AG04450 (cell line): ENCODE data around the gene ADAM12. TPM values are rescaled to one million over a fixed set of nuclear protein-coding genes. Genes with fewer than 3 reads are reported as not detected.
A peak's percentile ranks its signal among the peaks of the same experiment; 100 is the strongest.

Experiments used
- CTCF ChIA-PET: fragments of 300-600, 350-600 bp; formaldehyde crosslinking; extraction: SDS; loops from one replicate; lab custom pipeline; 2022; ENCODE audit warnings: antibody characterized with exemption, inconsistent platforms; lab: Charles Lee
- POLR2A ChIA-PET: fragments of 350-600 bp; formaldehyde crosslinking; extraction: SDS; loops from one replicate; lab custom pipeline; 2021; ENCODE audit warnings: antibody characterized with exemption, inconsistent platforms; lab: Yijun Ruan, JAX
- DNase-seq: peaks from one replicate; pipeline ENCODE4 v3.0.0-alpha.2; 2011; ENCODE audit warnings: low read depth, low spot score
- H3K27ac ChIP-seq: one replicate; pipeline ENCODE4 v1.5.1; 2012; ENCODE audit warnings: low read depth, low read length, control low read depth
- H3K27me3 ChIP-seq: one replicate; pipeline ENCODE4 v1.6.0; 2012; ENCODE audit warnings: low read length; ENCODE audit not compliant: control insufficient read depth, insufficient read depth
- H3K4me3 ChIP-seq: 2 replicates; pipeline ENCODE4 v1.5.1; 2011; ENCODE audit warnings: mild to moderate bottlenecking, low read depth, low read length, control low read depth
- H3K9me3 ChIP-seq: 2 replicates; pipeline ENCODE4 v1.5.1; 2012; ENCODE audit warnings: low read length; ENCODE audit not compliant: control insufficient read depth, insufficient read depth
- CTCF ChIP-seq: IDR thresholded peaks from 2 replicates; pipeline ENCODE4 v1.5.1; 2011; ENCODE audit warnings: low read depth, low read length, control low read depth, inconsistent platforms
- polyA plus RNA-seq: library from polyadenylated mRNA; depleted of rRNA; stranded (reverse); fragments of >200 nt; gene quantifications from 2 replicates; pipeline ENCODE4 v1.2.3, GENCODE V29; 2011

Gene ADAM12
- polyA plus RNA-seq, 1 experiment, result 8.0 TPM

- peaks cover 5% of the 10 kb centered on the region; the same call in 1 of the 2 replicates for H3K9me3 ChIP-seq
- ChIA-PET CTCF (no interaction called here), POLR2A (no interaction called here)
- H3K27ac ChIP-seq, result no peak overlapping the region
- DNase-seq, result no peak
- no peak overlapping the region for H3K4me3 ChIP-seq
- no peak for TF ChIP-seq CTCF
- H3K27me3 ChIP-seq, result no peaks in the 10 kb centered on the region
These were observed 222.4 kb downstream of the ADAM12 start for GRCh38 chr10:126165874-126166273.

- ChIA-PET POLR2A (no interaction called here), CTCF (no interaction called here)
- Histone ChIP-seq H3K4me3 (no peak overlapping the region), H3K27ac (no peak overlapping the region), H3K27me3 (no peaks in the 10 kb centered on the region), H3K9me3 (peaks cover 5% of the 10 kb centered on the region; the same call in 1 of the 2 replicates)
- no peak for TF ChIP-seq CTCF
- DNase-seq, result no peak
These were observed 224.8 kb downstream of the ADAM12 start for GRCh38 chr10:126163506-126163905.

GRCh38 chr10:126161691-126162090 lies 226.6 kb downstream of the ADAM12 start:
- no peak overlapping the region for H3K27ac ChIP-seq
- DNase-seq, result no peak
- TF ChIP-seq CTCF, result no peak
- ChIA-PET POLR2A (no interaction called here), CTCF (no interaction called here)
- H3K9me3 ChIP-seq, result peaks cover 5% of the 10 kb centered on the region; the same call in 1 of the 2 replicates
- no peak overlapping the region for H3K4me3 ChIP-seq
- H3K27me3 ChIP-seq, result no peaks in the 10 kb centered on the region

- Histone ChIP-seq H3K27me3 (no peaks in the 10 kb centered on the region), H3K9me3 (peaks cover 5% of the 10 kb centered on the region; the same call in 1 of the 2 replicates), H3K4me3 (no peak overlapping the region), H3K27ac (no peak overlapping the region)
- CTCF ChIA-PET, result no interaction called here
- POLR2A ChIA-PET, result no interaction called here
- TF ChIP-seq CTCF, result no peak
- no peak for DNase-seq
These were observed 227.2 kb downstream of the ADAM12 start for GRCh38 chr10:126160971-126161630.

GRCh38 chr10:126160571-126160970 lies 227.7 kb downstream of the ADAM12 start:
- CTCF ChIA-PET, result interaction anchor here (1.0 kb wide), 1 partner anchor 63 kb away, joined by 3 read pairs; no protein-coding TSS in a partner anchor
- no peaks in the 10 kb centered on the region for H3K27me3 ChIP-seq
- peak overlapping the region; percentile 2 for H3K27ac ChIP-seq
- H3K9me3 ChIP-seq, result peaks cover 5% of the 10 kb centered on the region; the same call in 1 of the 2 replicates
- POLR2A ChIA-PET, result no interaction called here
- no peak for DNase-seq
- no peak overlapping the region for H3K4me3 ChIP-seq
- TF ChIP-seq CTCF, result no peak
